WERI-Rb-1 (cell line): ENCODE measurements around the gene PPP3CA.

Experiments used
- DNase-seq: peaks from one replicate; pipeline ENCODE4 v3.0.0-alpha.2; 2020
- H3K27ac ChIP-seq: fragments of 250-450 bp; sonication (Bioruptor Pico); 2 replicates; pipeline ENCODE4 v1.5.1; 2020; ENCODE audit warnings: mild to moderate bottlenecking, moderate library complexity
- H3K27me3 ChIP-seq: fragments of 250-450 bp; sonication (Bioruptor Pico); 2 replicates; pipeline ENCODE4 v1.5.1; 2021; ENCODE audit warnings: mild to moderate bottlenecking, low read depth, moderate library complexity; ENCODE audit not compliant: insufficient read depth, severe bottlenecking
- H3K36me3 ChIP-seq: fragments of 250-450 bp; sonication (Bioruptor Pico); 2 replicates; pipeline ENCODE4 v1.5.1; 2020; ENCODE audit warnings: mild to moderate bottlenecking, moderate library complexity
- H3K4me3 ChIP-seq: 2 replicates; pipeline ENCODE4 v1.5.1; 2011; ENCODE audit warnings: low read depth, mild to moderate bottlenecking, control low read depth, low read length
- H3K9me3 ChIP-seq: fragments of 250-450 bp; sonication (Bioruptor Pico); 2 replicates; pipeline ENCODE4 v1.5.1; 2021; ENCODE audit warnings: mild to moderate bottlenecking, moderate library complexity; ENCODE audit not compliant: severe bottlenecking
- TF ChIP-seq, protein P1 (sequence below): IDR thresholded peaks from 2 replicates; pipeline ENCODE4 v1.5.1; 2011; ENCODE audit warnings: low read depth, mild to moderate bottlenecking, control low read depth, inconsistent platforms, low read length

The PPP3CA gene

DNA sequence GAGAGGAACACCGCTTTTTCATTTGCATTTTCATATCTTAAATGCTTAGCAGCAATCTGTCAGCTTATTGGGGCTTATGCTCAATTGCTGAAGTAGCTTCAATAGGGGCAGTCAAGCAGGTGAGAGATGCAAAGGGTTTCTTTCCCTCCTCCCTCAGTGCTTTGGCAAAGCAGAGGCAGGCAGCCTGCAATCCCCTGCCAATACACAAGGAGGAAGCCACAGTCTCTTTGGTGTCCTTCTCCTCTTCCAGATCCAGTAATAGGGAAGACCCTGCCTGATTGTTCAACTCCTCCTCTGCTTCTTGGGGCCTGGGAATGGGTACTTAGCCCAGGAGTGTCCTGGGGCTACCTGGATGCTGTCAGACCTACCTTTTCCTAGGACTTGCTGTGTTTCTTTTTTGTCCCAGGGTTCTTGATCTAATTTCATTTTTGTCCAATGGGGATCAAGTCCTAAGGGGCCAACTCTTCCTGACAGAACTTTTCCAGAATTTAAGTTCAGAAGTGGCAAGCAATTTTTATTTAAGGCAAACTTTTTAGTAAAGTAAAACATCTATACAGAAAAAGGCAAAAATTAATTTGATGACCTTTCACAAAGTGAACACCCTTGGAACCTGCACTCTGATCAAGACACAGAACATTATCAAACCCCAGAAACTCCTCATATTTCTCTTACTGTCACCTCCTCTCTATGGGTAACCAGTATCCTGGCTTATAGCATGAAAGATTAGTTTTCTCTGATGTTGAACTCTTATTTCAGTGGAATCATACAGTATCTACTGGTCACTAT is 260.3 kb downstream of the PPP3CA start:
- no peaks in the 10 kb centered on the region for H3K27me3 ChIP-seq
- H3K27ac ChIP-seq: no peak overlapping the region
- H3K4me3 ChIP-seq: no peak overlapping the region
- DNase-seq: peak; percentile 31
- TF ChIP-seq, protein P1, sequence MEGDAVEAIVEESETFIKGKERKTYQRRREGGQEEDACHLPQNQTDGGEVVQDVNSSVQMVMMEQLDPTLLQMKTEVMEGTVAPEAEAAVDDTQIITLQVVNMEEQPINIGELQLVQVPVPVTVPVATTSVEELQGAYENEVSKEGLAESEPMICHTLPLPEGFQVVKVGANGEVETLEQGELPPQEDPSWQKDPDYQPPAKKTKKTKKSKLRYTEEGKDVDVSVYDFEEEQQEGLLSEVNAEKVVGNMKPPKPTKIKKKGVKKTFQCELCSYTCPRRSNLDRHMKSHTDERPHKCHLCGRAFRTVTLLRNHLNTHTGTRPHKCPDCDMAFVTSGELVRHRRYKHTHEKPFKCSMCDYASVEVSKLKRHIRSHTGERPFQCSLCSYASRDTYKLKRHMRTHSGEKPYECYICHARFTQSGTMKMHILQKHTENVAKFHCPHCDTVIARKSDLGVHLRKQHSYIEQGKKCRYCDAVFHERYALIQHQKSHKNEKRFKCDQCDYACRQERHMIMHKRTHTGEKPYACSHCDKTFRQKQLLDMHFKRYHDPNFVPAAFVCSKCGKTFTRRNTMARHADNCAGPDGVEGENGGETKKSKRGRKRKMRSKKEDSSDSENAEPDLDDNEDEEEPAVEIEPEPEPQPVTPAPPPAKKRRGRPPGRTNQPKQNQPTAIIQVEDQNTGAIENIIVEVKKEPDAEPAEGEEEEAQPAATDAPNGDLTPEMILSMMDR: peak; percentile 39; the same call in 1 of the 2 replicates
- H3K9me3 ChIP-seq: no peaks in the 10 kb centered on the region
- no peaks in the 10 kb centered on the region for H3K36me3 ChIP-seq

DNA sequence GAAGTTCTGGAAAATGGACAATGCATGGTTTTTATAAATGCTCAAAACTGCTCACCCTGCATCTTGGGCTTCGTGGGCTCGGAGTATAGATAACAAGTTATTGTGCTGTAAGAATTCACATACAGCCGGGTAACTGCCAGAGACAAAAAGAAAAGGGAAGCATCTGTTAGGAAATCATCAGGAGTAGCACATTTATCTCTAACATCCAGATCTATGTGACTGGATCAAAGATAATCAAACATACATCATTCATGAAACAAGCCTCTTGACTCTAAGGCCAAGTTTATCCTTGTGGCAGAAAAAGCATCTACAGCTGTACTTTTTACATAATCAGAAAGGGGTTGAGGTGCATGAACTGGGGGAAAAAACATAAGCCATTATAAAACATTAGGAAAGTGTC is 264.2 kb downstream of the PPP3CA start:
- no peak overlapping the region for H3K4me3 ChIP-seq
- H3K27me3 ChIP-seq: no peaks in the 10 kb centered on the region
- H3K9me3 ChIP-seq: no peaks in the 10 kb centered on the region
- H3K36me3 ChIP-seq: no peaks in the 10 kb centered on the region
- no peak for DNase-seq
- TF ChIP-seq, protein P1: no peak
- no peak overlapping the region for H3K27ac ChIP-seq

DNA sequence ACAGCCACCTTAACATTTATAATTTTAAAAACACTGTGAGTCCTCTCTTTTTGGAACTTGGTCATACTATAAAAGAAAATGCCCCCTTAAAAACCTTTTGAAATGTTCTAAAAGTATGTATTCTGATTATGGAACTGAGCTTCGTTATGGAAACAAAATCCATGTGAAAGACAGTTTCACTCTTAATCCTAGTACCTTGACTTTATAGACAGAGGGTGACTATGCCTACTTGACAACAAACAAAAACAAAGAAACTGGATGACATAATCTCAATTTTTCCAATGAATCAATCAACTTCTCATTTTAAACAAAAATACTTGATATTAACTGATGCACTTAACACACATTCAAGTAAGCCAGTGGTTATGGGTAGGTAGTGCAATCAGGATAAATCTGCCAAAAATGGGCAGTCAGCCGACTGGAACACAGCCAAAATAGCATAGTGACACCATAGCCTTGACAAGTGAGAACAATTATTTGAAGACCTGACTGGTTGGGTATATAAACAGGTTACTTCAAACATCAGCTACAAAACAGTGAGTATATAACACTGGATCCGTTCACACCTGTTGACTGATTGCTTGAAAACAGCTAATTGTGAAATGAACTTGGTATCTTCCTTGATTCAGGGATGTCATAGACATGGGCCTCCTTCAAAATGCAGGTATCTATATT is 265.5 kb downstream of the PPP3CA start:
- no peak overlapping the region for H3K4me3 ChIP-seq
- H3K27ac ChIP-seq: no peak overlapping the region
- no peak for DNase-seq
- H3K9me3 ChIP-seq: no peaks in the 10 kb centered on the region
- H3K27me3 ChIP-seq: no peaks in the 10 kb centered on the region
- no peaks in the 10 kb centered on the region for H3K36me3 ChIP-seq
- TF ChIP-seq, protein P1: no peak

DNA sequence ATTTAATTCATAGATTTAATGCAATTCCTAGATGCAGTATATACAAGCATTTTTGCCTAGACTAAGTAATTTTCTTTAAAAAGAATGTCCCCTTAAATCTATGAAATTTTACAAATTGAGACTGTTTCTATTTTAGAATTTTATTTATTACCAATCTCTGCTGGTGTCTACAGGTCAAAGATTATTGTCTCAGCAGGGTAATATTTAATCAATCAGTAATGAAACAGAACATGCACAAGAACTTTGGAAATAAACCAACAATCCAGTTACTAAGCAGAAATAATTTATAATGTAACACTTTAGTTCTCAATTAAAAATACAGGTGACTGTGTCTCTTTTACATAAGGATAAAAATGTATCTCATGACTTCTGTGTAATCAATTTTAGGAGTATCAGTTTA is 266.2 kb downstream of the PPP3CA start:
- Histone ChIP-seq H3K4me3 (no peak overlapping the region), H3K27ac (no peak overlapping the region), H3K9me3 (no peaks in the 10 kb centered on the region), H3K36me3 (no peaks in the 10 kb centered on the region), H3K27me3 (no peaks in the 10 kb centered on the region)
- no peak for DNase-seq
- TF ChIP-seq, protein P1: no peak

DNA sequence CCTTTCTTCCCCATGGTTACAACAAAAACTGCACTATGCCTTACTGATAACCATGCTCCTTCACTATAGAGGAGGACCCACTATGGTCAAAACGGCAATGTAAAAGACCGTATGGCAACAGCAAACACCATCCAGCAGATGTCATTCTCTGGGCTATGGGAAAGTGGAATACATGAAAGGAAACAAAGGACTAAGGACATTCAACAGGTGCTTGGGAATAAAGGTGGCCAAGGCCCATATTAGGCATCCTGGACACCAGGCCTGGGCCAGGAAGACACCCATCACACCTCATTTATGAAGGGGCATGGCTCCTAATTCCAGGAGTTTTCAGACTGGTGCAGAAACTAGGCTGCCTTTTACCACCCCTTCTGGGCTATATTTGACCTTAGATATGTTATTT is 268.4 kb downstream of the PPP3CA start:
- Histone ChIP-seq H3K9me3 (no peaks in the 10 kb centered on the region), H3K4me3 (no peak overlapping the region), H3K27me3 (no peaks in the 10 kb centered on the region), H3K36me3 (no peaks in the 10 kb centered on the region), H3K27ac (no peak overlapping the region)
- TF ChIP-seq, protein P1: no peak
- no peak for DNase-seq
